Measurements from ENCODE around the gene LTBP4. TPM values are rescaled to one million over a fixed set of nuclear protein-coding genes. Genes with fewer than 3 reads are reported as not detected.

The LTBP4 gene
- total RNA-seq, 1 experiment from 2014 or later = 64.4 TPM

DNA sequence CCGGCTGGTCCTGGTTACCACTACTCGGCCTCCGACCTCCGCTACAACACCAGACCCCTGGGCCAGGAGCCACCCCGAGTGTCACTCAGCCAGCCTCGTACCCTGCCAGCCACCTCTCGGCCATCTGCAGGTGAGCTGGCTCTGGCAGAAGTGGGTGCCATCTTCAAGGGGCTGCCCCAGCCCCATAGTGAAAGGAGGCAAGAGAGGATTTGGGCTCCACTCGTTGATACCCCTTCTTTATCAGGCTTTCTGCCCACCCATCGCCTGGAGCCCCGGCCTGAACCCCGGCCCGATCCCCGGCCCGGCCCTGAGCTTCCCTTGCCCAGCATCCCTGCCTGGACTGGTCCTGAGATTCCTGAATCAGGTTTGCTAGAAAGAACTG, 7.1 kb downstream of the LTBP4 start:
- in situ Hi-C loops (cut with HindIII; ENCODE audit: low sequenced_read_pairs) = no loop called here
- DNase-seq (ENCODE audit: low spot score) = no peak

GRCh38 chr19:40608957-40609356, 7.8 kb downstream of the LTBP4 start:
- in situ Hi-C loops (cut with HindIII; ENCODE audit: low sequenced_read_pairs) = no loop called here
- no peak for DNase-seq (ENCODE audit: low spot score)

GRCh38 chr19:40609561-40610395, 8.6 kb downstream of the LTBP4 start:
- peak; percentile 12 for DNase-seq (ENCODE audit: low spot score)
- in situ Hi-C loops (cut with HindIII; ENCODE audit: low sequenced_read_pairs) = no loop called here

GRCh38 chr19:40610396-40611064, 9.4 kb downstream of the LTBP4 start:
- no peak for DNase-seq (ENCODE audit: low spot score)
- in situ Hi-C loops (cut with HindIII; ENCODE audit: low sequenced_read_pairs) = no loop called here

DNA sequence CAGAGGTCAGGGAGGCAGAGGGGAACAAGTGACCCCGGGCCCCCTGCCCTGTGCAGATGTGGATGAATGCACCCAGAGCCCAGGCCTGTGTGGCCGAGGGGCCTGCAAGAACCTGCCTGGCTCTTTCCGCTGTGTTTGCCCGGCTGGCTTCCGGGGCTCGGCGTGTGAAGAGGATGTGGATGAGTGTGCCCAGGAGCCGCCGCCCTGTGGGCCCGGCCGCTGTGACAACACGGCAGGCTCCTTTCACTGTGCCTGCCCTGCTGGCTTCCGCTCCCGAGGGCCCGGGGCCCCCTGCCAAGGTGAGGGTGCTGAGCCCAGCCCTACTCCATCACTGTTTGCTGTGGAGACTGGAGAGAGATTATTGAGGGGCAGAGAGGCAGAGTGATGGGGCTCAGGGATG, 9.9 kb downstream of the LTBP4 start:
- in situ Hi-C loops (cut with HindIII; ENCODE audit: low sequenced_read_pairs) = no loop called here
- DNase-seq (ENCODE audit: low spot score) = no peak

- DNase-seq (ENCODE audit: low spot score) = no peak
- in situ Hi-C loops (cut with HindIII; ENCODE audit: low sequenced_read_pairs) = no loop called here
Observed at GRCh38 chr19:40611900-40612698, 10.9 kb downstream of the LTBP4 start.

DNA sequence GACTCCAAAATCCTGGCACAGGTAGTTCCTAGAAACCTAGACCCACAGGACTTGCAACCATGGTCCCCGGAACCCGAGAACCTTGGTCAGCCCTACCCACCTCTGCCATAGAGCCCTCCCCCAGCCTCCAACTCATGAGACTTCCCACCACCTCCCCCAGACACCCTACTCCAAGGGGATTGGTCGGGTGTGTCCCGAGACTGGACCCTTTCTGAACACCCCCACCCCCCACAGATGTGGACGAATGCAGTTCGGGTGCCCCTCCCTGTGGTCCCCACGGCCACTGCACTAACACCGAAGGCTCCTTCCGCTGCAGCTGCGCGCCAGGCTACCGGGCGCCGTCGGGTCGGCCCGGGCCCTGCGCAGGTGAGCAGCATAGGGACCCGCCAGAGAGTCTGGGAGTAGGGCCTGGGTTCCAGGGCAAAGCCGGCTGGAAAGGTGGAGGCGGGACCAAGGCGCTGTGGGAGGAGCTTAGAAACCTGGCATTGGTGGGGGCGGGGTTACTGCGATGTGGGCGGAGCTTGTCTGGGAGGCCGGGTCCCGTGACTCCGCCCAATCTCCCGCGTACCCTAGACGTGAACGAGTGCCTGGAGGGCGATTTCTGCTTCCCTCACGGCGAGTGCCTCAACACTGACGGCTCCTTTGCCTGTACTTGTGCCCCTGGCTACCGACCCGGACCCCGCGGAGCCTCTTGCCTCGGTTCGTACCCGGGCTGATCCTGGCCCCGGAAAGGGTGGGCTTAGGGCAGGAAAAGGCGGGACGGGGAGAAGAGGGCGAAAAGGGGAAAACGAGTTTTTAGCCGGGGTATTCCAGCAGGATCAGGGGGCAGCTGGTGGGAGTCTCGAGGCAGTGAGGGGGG, 11.9 kb downstream of the LTBP4 start:
- in situ Hi-C loops (cut with HindIII; ENCODE audit: low sequenced_read_pairs) = no loop called here
- no peak for DNase-seq (ENCODE audit: low spot score)

- in situ Hi-C loops (cut with HindIII; ENCODE audit: low sequenced_read_pairs) = no loop called here
- DNase-seq (ENCODE audit: low spot score) = no peak
Observed at GRCh38 chr19:40613690-40614621, 12.8 kb downstream of the LTBP4 start.

- in situ Hi-C loops (cut with HindIII; ENCODE audit: low sequenced_read_pairs) = no loop called here
Observed at GRCh38 chr19:40614622-40615411, 13.6 kb downstream of the LTBP4 start.

DNA sequence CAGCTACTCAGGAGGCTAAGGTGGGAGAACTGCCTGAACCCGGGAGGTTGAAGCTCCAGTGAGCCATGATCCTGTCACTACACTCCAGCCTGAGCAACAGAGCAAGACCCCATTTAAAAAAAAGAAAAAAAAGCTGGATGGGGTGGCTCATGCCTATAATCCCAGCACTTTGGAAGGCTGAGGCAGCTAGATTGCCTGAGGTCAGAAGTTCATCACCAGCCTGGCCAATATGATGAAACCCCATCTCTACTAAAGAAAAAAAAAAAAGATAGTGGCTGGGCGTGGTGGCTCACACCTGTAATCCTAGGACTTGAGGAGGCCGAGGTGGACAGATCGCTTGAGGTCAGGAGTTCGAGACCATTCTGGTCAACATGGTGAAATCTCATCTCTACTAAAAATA, 15.0 kb downstream of the LTBP4 start:
- no peak for DNase-seq (ENCODE audit: low spot score)
- in situ Hi-C loops (cut with HindIII; ENCODE audit: low sequenced_read_pairs) = no loop called here

More at GRCh38 chr19:40614622-40615411, 13.6 kb downstream of the LTBP4 start:
- no peak for DNase-seq (ENCODE audit: low spot score)

GRCh38 chr19:40616941-40617340, 15.8 kb downstream of the LTBP4 start:
- no peak for DNase-seq (ENCODE audit: low spot score)
- in situ Hi-C loops (cut with HindIII; ENCODE audit: low sequenced_read_pairs) = no loop called here

DNA sequence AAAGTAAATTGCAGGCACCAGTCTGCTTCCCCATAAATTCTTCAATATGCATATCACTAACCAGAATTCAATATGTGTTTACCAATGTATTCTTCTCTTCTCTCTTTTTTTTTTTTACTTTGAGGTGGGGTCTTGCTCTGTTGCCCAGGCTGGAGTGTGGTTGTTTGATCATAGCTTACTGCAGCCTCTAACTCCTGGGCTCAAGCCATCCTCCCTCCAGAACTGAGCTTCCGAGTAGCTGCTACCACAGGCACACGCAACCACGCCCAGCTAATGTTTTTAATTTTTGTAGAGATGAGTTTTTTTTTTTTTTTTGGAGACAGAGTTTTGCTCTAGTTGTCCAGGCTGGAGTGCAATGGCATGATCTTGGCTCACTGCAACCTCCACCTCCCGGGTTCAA, 16.8 kb downstream of the LTBP4 start:
- in situ Hi-C loops (cut with HindIII; ENCODE audit: low sequenced_read_pairs) = no loop called here

DNA sequence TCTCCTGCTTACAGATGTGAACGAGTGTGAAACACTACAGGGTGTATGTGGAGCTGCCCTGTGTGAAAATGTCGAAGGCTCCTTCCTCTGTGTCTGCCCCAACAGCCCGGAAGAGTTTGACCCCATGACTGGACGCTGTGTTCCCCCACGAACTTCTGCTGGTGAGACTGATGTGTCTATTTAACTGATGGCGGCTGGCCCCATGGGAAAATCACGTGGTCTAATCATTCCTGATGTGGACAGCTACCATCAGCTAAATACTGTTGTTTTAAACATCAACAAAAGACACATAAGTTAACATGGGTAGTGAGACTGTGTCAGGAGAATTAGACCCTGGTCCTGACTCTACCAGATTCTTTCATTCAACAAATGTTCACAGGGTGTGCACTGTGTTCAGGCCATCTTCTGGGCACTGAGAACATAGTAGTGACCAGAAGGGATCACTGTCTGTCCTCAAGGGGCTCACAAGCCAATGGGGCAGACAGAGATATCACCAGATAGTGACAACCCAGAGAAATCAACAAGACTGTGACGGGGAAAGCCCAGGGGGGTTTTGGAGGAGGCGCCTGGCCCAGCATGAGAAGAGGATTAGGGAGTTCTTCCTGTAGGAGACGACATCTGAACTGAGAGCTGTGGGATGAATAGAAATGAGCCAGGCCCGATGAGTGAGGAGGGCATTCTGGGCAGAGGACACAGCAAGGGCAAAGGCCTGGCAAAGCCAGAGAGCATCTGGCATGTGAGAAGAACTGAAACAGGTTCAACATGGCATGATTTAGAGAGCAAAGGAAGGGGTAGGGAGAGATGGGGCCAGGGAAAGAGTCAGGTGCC, 18.4 kb downstream of the LTBP4 start:
- DNase-seq (ENCODE audit: low spot score) = no peak
- in situ Hi-C loops (cut with HindIII; ENCODE audit: low sequenced_read_pairs) = no loop called here

More for the DNA sequence above, 16.8 kb downstream of the LTBP4 start:
- no peak for DNase-seq (ENCODE audit: low spot score)

DNA sequence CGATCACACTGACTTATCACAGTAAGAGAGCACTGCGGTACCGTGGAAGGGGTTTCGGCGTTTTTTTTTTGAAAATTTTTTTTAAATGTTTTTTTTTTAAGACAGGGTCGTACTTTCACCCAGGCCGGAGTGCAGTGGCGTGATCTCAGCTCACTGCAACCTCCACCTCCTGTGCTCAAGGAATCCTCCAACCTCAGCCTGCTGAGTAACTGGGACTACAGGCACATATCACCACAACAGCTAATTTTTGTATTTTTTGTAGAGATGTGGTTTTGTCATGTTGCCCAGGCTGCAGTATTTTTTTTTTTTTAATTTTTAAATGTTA, 19.0 kb downstream of the LTBP4 start:
- DNase-seq (ENCODE audit: low spot score) = no peak
- in situ Hi-C loops (cut with HindIII; ENCODE audit: low sequenced_read_pairs) = no loop called here

DNA sequence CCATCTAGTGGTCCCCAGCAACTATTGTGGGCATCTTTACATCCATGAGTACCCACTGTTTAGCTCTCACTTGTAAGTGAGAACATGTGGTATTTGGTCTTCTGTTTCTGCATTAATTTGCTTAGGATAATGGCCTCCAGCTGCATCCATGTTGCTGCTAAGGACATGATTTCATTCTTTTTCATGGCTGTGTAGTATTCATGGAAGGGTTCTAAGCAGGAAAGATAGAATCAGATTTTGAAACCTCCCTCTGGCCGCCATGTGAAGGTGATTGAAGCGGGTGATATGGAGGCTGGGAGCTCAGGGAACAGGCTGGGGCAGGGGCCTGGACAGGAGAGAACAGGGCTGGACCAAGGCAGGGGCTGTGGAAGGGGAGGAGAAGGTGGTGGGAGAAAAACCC, 20.1 kb downstream of the LTBP4 start:
- in situ Hi-C loops (cut with HindIII; ENCODE audit: low sequenced_read_pairs) = no loop called here
- DNase-seq (ENCODE audit: low spot score) = no peak

DNA sequence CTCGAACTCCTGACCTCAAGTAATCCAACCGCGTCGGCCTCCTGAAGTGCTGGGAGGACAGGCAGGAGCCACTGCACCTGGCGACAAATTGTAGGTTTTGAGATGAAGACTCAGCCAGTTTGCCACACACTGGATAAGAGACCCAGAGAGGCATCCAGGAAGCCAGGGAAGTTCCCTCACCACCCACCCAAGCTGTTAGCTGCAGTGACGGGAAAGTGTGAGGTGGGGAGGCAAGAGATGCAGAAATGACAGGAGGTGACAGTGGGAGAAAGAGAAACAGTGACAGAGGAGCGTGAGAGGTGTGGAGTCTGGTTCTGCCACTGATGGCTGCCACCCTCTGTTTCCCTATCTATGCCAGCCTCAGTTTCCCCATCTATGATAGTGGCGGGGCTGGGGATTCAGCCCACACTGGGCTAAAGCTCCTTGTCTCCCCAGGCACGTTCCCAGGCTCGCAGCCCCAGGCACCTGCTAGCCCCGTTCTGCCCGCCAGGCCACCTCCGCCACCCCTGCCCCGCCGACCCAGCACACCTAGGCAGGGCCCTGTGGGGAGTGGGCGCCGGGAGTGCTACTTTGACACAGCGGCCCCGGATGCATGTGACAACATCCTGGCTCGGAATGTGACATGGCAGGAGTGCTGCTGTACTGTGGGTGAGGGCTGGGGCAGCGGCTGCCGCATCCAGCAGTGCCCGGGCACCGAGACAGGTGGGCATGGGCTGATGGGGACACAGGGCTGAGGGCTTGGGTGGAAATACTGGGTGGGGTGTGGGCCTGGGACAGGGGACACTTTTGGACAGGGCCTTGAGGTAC, 21.0 kb downstream of the LTBP4 start:
- no peak for DNase-seq (ENCODE audit: low spot score)
- in situ Hi-C loops (cut with HindIII; ENCODE audit: low sequenced_read_pairs) = no loop called here

All from G401 (cell line).